Cerebellar nuclear complex (tissue), 1 donor: ENCODE results near the gene MEGF11.
"Not testable (repeated sequence)": the region's sequence is repeated elsewhere in the genome, so short reads cannot be mapped to it uniquely, and the experiment has no call there.

ENCODE experiments used
- DNase-seq, 2 experiments: peaks; one replicate each; lab custom pipeline; 2025; lab: John Stamatoyannopoulos, UW

The MEGF11 gene

DNA sequence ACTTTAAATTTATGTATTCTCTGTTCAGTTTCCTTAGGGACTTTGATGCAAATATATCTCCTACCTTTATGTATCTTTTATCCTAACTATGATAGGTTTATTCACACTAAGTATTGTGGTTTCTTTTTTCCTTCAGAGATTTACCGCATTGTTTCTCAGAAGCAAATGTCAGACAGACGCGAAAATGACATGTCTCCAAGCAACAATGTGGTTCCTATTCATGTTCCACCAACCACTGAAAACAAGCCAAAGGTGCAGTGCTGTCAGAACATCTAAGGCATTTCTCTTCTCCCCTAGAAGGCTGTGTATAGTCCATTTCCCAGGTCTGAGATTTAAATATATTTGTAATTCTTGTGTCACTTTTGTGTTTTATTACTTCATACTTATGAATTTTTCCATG is 366.0 kb downstream of the MEGF11 start:
- DNase-seq, result no peak

DNA sequence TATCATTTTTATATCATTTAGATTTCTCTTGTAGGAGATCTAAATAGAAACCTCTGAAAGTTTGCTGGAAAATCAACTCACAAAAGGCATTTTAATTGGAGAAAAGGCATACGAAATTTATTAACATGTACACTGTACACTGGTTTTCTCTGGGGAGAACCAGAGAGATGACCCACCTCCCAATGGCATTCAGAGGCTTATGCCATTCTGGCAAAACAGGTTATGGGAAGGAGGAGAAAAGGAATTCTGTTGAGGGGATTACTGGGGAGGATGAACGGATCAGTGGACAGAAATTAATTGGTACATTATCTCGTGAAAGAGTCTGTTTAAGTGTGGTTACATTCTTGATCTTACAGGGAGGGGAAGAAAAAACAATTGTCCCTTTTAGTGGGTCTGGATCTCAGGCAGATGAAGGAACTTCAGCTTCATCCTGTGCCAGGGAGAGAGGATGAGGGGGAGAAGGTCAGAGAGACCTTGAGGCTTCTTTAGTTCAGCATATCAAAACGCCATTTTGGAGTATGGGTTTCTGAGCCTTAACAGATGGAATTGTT is 367.8 kb downstream of the MEGF11 start:
- DNase-seq, result no peak

DNA sequence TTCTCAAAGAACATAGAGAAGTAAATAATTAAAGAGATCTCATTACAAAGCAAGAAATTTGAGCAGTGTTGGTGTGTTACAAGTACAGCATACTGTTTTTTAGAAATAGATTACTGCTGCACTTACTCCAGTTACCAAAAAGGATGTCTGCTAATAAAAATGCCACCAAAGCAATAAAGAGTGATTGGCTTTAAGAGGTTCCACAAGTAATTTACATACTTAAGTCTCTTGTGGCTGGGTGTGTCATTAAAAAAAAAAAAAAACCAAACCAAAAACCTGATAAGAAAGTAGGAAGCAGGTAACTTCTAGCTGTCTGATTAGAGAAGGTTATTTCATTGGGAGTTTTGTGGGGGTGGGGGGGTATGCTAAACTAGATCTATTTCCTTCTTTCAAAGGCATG is 369.0 kb downstream of the MEGF11 start:
- DNase-seq, result no peak

DNA sequence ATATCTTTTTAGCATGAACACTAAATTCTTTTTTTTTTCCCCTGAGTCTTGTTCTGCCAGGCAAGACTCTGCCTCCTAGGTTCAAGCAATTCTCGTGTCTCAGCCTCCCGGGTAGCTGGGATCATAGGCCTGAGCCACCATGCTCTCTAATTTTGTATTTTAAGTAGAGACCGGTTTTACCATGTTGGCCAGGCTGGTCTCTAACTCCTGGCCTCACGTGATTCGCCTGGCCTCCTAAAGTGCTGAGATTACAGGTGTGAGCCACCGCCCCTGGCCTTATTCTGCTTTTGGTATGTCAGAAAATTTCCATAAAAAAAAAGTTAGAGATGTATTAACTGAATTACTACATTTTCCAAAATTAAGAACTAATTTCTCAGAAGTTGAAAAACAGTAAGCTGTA is 370.0 kb downstream of the MEGF11 start:
- DNase-seq, result no peak

DNA sequence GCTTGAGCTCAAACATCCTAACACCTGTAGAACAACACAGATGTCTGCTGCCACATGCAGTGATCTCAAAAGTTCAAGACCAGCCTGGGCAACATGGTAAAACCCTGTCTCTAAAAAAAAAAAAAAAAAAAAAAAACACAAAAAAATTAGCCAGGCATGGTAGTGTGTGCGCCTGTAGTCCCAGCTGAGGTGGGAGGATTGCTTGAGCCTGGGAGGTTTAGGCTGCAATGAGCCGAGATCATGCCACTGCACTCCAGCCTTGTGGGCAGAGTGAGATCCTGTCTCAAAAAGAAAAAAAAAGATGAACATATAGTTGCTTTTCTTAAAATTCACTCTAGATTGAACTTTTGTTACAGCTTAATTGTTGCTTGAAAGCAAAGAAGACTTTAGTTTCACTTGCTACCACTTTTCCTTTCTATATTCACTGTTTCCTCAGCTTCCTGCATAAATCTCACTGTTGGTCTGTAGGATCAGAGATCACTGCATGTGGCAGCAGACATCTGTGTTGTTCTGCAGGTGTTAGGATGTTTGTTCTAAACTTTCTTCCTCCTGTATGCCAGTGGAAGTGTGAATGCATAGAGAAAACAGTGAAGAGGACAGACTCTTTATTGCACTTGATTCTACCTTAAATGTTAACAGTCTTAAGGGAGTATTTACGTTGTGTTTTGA is 371.6 kb downstream of the MEGF11 start:
- no peak for DNase-seq

DNA sequence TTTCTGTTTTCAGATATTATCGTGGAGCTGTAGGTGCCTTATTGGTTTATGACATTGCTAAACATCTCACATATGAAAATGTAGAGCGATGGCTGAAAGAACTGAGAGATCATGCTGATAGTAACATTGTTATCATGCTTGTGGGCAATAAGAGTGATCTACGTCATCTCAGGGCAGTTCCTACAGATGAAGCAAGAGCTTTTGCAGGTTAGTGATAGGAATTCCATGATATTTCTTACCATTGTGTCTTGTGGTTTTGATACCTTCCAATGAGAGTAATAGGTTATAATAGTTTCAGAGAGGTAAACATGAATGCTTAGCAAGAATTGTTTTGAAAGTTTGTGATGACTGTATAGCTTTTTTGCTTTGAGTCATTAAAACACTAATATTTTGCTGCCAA is 375.8 kb downstream of the MEGF11 start:
- no peak for DNase-seq

DNA sequence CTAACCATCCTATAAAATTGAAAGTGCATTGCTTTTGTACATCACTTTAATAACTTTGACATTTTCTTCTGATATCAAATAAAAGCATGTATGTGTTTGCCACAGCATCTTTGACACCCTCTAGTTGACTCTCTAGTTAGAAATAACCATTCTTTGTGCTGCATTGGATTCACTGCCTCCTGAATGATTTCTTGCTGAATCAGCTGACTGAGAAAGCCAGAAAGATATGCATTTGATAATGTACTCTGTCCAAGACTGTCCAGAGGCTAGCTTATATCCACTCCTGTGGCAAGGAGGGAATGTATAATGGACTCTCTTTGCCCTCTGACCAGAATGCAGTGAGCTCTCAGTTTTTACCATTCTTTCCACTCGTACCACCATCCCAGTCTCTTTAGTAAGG is 378.1 kb downstream of the MEGF11 start:
- DNase-seq, result no peak

DNA sequence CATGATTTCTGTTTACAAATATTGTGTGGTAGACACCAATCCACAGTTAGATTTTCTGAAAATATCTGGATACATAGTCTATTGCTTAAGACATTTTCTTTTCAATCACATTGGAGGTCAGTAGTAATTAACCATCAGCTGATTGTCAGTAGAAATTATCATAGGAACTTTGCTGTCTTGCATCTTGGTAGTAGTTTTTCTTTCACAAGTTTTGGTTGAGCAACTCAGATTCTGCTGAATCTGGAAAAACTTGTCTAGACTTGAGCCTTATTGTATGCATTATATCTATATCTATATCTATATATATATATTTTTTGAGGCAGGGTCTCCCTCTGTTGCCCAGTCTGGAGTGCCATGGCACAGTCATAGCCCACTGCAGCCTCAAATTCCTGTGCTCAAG is 380.3 kb downstream of the MEGF11 start:
- no peak for DNase-seq

DNA sequence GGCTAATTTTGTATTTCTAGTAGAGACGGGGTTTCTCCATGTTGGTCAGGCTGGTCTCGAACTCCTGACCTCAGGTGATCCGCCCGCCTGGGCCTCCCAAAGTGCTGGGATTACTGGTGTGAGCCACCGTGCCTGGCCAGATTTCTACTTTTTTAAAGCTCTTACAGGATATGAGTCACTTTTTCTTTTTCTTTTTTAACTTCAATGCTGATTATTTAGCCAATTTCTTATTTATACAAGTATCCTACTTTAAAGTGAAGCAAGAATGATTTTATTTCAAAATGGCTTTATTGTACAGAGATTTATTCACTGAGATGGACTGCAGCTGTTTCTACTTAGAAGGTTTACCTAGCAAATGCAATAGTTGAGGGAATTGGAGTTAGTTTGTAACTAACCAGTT is 381.0 kb downstream of the MEGF11 start:
- not testable (repeated sequence) for DNase-seq

DNA sequence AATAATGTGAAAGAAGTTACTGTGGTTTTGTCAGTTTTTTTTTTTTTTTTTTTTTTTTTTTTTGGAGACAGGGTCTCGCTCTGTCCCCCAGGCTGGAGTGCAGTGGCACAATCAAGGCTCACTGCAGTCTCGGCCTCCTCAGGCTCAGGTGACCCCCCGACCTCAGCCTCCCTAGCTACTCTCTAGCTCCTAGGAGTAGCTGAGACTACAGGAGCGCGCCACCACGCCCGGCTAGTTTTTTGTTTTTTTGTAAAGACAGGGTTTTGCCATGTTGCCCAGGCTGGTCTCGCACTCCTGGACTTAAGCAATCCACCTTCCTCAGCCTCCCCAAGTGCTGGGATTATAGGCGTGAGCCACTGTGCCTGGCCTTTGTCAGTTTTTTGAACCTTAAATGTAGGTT is 381.7 kb downstream of the MEGF11 start:
- DNase-seq, result not testable (repeated sequence)

DNA sequence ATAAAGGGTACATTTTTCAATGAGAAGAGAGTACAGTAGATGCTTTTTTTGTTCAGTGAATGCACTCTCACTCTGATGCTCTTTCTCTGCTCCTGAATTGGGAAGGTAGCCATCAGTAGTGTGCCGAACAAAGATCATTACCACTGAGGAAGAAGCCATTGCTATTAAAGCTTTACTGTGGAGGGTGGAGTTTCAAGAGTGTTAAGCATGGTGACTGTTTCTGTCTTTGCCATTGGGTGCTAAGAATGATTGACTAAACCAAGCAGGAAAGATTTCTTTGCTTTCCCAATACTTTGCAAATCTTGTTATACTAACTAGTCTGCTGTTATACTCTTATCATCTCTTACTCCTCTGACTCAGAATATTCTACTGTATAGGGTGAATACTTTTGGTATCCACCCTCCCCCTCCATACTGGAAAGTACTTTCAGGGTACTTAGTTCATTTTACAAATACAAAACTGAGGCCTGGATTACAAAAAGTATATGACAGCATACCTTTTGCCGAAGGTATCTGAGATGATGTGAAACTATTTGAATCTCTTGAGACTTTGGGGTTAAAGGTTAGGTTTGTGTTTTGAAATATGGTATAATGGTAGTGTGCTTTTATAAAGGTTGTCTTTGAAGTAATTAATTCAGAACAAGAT is 382.5 kb downstream of the MEGF11 start:
- no peak for DNase-seq

DNA sequence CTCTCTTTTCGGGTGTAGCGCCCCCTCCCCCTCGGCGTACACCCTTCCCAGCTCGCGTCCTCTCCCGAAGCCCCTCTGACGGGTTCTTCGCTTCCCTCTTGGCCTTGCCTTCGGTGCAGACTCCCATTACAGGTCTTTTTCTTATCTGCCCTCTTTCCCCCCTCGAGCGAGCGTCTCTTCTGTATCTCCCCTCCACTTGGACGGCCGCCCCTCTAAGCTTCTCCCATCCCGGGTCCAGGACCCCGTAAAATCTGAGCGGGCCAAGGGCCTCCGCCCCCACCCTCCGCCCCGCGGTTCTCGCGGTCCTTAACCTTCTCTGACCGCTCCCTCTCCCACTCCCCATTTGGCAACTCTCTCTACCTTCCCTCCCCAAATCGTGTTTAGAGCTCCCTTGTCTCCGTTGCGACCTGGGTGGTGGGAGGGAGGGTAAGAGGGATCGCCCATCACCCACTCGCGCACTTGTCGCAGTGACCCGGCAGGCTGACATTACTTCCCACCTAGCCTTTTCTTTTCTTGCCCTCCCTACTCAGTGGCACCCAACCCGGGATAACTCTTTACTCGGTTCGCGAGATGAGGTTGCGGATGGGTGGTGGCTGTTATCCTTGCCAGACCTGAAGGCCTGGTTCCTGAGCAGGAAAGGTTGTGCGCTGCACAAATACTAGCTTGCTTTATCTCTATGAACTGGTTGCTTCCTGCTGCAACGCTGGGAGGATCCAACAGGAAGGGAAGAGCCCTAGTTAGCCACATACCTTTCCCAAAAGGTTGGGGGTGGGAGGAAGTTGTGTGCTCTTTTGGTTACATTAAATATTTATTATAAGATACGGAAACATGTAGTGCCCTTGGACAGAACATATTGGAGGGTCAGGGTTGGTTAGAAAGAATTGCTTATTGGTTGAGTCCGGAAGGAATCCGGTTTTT is 383.3 kb downstream of the MEGF11 start:
- DNase-seq, result no peak

DNA sequence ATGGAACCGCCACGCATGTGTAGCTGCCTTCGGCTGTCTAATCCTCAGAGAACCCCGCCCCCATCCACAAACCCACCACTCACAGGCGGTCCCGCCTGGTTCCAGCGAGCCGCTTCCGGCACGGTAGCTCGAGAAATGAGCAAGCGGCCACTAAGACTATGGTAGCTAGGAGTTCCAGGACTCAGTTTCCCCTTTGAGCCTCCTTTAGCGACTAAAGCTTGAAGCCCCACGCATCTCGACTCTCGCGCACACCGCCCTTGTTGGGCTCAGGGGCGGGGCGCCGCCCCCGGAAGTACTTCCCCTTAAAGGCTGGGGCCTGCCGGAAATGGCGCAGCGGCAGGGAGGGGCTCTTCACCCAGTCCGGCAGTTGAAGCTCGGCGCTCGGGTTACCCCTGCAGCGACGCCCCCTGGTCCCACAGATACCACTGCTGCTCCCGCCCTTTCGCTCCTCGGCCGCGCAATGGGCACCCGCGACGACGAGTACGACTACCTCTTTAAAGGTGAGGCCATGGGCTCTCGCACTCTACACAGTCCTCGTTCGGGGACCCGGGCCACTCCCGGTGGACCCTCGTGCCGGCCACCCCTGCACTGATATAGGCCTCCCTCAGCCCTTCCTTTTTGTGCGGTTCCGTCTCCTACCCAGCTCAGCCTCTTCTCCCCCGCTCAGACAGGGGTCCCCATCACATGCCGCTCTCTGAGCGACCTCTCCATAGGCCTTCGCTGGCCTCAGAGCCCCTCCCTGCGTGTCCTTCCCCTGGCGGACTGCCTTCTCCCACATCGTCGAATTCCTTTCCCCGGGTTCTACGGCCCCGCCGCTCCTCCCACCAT is 384.2 kb downstream of the MEGF11 start, which contains the start of gene RAB11A:
RAB11A (plus strand) TSS at position 366 of the 828 bp plus-strand sequence; CDS start at position 461, 95 bp downstream.
- peak; percentile 60 to 80 for DNase-seq

DNA sequence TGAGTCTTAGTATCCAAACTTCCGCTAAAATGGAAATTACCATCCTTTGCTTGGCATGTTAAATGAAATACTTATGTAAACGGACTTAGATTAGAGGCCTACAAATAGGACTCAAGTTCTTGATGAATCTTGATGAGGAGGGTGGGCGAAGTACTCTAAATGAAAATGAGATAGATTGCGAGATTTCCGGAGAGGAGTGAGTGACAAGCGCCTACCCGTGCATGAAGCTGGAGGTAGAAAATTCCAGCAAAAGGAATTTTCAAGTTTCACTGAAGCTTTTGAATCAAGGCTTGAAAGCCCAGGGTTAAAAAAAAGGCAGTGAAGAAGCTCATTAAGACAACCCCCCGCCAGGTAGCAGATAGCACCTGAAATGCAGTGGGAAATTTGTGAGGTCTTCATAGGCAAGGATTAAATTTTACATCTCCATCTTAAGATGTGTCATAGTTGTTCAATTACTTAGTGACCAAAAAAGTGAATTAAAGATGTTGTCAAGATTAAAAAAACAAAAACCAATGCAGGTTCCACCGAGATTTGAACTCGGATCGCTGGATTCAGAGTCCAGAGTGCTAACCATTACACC is 384.9 kb downstream of the MEGF11 start:
- no peak for DNase-seq

DNA sequence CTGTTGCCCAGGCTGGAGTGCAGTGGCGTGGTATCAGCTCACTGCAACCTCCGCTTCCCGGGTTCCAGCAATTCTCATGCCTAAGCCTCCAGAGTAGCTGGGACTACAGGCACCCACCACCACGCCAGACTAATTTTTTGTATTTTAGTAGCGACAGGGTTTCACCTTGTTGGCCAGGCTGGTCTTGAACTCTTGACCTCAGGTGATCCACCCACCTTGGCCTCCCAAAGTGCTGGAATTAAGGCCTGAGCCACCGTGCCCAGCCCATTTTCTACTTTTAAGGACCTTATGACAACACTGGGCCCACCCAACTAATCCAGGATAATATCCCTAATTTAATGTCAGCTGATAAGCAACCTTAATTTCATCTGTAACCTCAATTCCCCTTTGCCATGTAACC is 385.6 kb downstream of the MEGF11 start:
- not testable (repeated sequence) for DNase-seq

DNA sequence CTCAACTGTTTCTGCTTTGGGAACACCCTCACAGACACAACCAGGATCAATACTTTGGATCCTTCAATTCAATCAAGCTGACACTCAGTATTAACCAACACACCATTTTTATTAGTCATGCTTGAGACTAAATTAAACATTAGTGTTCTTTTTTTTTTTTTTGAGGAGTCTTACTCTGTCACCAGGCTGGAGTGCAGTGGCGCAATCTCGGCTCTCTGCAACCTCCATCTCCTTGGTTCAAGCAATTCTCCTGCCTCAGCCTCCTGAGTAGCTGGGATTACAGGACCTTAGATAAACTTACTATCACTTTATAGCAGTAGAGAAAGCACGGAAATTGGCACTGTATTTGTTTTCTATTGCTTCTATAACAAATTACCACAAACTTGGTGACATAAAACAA is 386.3 kb downstream of the MEGF11 start:
- no peak for DNase-seq

DNA sequence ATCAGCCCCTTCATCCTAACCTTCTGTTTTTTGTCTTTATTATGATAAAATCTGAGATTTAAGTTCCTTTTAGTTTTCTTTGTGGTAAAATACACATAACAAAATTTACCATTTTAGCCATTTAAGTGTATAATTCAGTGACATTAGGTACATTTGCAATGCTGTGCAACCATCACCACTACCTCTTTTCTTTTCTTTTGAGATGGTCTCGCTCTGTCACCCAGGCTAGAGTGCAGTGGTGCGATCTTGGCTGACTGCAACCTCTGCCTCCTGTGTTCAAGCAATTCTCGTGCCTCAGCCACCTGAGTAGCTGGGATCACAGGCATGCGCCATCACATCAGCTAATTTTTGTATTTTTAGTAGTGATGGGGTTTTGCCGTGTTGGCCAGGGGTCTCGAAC is 390.4 kb downstream of the MEGF11 start:
- no peak for DNase-seq

DNA sequence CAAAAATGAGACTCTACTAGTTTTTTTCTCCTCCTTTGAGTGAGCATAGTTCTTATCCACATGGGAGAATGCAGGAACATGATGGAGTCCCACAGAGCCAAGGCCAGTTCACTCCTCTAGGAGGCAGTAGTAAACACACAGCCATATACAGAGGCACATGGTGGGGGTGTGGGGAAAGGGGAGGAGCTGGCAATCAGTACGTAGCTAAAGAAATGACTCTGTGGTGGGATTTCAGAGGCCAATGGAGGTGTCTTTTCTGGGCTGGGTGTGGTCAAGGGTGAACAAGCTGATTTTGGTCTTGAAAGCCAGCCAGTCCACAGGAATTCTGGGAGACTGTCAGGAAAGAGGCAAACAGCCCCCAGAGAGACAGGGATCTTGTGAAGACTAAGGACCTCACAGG is 390.9 kb downstream of the MEGF11 start:
- DNase-seq, result no peak

DNA sequence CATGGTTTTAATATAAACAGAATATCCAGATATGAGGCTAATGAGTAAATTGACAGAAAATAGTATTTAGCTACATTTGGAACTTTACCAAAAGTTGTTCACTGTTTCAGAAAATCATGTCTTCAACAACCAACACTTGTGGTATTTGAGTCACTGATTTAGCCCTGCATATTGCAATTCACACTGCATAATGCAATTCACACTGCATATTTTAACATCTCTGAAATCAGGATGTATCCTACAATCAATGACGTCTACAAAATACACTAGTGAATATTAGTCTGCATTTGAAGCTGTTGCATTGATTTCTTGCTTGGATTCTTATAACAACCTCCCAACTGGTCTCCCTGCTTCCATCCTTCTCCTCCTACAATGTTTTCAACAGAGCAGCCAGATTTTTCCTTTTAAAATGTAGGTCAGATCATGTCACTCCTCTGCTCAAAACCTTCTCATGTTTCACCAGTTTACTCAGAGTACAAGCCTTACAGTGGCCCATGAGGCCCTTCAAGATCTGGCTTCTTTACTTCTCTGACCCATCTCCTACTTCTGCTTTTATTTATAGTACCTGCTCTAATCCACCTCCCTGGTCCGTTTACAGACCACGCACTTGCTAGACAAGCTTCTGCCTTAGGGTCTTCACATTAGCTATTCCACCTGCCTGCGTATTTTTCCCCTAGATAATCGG is 395.7 kb downstream of the MEGF11 start:
- no peak for DNase-seq

DNA sequence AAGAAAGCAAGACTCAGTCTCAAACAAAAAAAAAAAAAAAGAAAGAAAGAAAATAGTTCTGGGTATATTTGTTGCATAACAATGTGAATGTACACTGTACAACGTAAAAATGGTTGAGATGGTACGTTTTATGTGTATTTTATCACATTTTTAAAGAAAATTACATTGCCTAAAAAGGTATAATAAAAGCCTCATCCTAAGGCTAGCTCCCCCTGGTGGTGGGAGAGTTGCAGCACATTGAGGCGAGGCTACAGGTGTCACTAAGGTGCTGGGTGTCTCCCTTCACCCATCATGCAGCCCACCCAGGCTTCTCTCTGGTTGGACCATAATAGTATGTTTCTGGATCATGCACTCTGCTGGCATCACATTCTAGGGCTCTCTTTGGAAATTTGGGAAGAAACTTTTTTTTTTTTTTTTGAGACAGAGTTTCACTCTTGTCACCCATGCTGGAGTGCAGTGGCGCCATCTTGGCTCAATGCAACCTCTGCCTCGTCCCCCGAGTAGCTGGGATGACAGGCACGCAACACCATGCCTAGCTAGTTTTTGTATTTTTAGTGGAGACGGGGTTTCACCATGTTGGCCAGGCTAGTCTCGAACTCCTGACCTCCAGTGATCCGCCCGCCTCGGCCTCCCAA is 396.6 kb downstream of the MEGF11 start:
- DNase-seq, result no peak
